NCI-H128 (cell line): ENCODE data around the gene ACAT2.
"Not testable (repeated sequence)": the region's sequence is repeated elsewhere in the genome, so short reads cannot be mapped to it uniquely, and the experiment has no call there.

Source experiments
- DNase-seq: peaks from one replicate; lab custom pipeline; 2025; ENCODE audit not compliant: unreplicated experiment; lab: John Stamatoyannopoulos, UW

ACAT2 gene

GRCh38 chr6:159761873-159762680 lies at the start of gene ACAT2:
Gene ACAT2, plus strand, starts transcription at chr6:159762045. Its CDS starts 43 bp downstream, at chr6:159762088.
- DNase-seq, result peak; percentile 84

DNA sequence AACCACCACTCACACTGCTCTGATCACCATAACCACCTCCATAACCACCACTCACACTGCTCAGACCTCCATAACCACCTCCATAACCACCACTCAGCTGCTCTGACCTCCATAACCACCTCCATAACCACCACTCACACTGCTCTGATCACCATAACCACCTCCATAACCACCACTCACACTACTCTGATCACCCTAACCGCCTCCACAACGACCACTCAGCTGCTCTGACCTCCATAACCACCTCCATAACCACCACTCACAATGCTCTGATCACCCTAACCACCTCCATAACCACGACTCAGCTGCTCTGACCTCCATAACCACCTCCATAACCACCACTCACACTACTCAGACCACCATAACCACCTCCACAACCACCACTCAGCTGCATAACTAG lies 49.5 kb upstream of the ACAT2 start:
- not testable (repeated sequence) for DNase-seq

GRCh38 chr6:159713984-159714383 lies 47.9 kb upstream of the ACAT2 start:
- no peak for DNase-seq

- DNase-seq, result no peak
These were observed 47.4 kb upstream of the ACAT2 start for GRCh38 chr6:159714404-159714803.

DNA sequence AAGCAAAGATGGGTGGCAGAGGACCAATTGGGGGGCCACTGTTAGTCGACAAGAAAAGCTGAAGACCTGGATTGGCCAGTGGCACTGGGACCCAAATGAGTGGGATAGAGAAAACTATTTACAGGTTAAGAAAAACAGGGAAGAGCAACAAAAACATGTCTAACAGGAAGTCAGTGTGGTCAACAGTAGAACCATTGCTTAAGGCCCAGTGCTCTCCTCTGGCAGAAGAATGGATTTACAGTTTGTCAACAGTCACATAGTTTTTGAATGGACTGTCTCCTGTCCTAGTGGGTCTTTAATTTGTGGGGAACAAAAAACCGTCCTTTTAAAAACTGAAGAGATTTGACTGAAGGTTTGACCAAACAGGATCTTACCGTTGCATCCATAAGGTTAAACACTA lies 46.7 kb upstream of the ACAT2 start:
- no peak for DNase-seq

DNA sequence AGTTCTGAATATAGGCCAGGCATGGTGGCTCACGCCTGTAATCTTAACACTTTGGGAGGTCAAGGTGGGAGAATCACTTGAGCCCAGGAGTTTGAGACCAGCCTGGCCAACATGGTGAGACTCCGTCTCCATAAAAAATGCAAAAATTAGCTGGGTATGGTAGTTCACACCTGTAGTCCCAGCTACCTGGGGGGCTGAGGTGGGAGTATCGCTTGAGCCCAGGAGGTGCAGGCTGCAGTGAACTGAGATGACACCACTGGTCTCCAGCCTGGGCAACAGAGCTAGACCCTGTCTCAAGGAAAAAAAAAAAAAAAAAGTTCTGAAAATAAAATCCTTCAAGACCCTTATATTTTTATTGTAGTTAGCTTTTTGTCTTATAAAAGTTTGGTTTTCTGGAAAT lies 46.2 kb upstream of the ACAT2 start:
- DNase-seq, result no peak

DNA sequence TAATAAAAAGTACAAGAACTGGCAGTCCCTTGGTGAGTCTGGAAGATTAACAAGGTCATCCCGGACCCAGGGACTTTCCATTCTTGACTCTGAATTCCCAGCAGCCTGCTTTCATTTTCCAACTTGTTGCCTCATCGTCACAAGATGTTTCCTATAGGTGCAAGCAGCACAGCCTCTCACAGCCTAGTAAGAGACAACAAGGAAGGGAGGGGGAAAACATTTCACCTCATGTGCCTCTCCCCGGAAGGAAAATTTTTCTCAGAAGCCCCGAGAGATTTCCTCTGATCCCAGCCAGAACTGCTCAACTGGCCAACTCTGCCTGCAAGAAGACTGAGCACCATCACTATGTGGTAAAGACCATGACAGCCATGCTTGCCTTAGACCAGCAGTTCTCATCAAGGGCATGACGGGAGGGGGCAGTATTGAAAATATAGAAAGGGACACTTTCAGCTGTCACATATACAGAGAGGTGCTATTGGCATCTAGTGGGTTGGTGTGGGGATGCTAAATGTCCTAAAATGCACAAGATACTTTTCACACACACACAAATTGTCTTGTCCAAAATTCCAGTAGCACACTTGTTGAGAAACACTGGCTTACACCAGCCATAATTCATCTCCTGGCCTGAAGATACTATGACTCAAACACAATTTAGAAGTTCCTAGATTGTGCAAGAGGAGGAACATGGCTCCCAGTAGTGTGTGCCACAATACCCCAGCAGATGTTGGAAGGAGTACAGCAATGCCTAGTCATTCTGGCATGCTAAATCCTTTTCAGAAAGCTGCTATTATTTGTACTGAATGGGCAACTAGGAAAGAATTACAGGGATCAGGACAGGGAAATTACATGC lies 45.4 kb upstream of the ACAT2 start:
- no peak for DNase-seq

DNA sequence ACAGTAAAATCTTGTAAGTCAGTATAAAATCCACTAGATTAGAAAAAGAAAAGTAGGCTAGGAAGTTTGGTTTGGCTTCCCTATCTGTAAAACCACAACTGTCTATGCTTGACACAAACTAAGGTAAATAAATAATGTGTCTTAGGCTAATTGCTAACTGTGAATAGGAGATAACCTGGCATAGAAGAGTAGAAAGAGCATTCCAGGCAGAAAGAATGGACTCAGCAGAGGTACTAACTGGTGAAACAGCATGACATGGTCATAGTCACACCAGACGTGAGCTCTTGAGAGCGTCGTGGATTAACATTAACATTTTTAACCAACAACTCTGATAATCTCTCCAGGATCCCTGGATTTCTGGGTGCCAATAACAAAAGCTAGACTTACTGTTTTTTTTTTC lies 43.2 kb upstream of the ACAT2 start:
- no peak for DNase-seq

- DNase-seq, result no peak
These were observed 42.6 kb upstream of the ACAT2 start for GRCh38 chr6:159719287-159719686.

DNA sequence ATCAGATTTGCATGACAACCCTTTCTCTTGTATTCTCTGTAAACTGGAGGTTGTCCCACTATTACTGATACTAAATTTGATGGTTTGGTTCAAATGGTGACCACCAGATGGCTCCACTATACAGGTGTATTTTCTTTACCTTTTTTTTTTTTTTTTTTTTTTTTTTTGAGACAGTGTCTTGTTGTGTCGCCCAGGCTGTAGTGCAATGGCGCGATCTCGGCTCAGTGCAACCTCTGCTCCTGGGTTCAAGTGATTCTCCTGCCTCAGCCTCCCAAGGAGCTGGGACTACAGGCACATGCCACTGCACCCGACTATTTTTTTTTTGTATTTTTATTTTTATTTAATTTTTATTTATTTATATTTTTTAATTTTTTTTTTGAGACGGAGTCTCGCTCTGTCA lies 41.1 kb upstream of the ACAT2 start:
- DNase-seq, result peak; percentile 7

- DNase-seq, result not testable (repeated sequence)
These were observed 39.9 kb upstream of the ACAT2 start for GRCh38 chr6:159721981-159722380.

GRCh38 chr6:159722655-159723054 lies 39.2 kb upstream of the ACAT2 start:
- no peak for DNase-seq

DNA sequence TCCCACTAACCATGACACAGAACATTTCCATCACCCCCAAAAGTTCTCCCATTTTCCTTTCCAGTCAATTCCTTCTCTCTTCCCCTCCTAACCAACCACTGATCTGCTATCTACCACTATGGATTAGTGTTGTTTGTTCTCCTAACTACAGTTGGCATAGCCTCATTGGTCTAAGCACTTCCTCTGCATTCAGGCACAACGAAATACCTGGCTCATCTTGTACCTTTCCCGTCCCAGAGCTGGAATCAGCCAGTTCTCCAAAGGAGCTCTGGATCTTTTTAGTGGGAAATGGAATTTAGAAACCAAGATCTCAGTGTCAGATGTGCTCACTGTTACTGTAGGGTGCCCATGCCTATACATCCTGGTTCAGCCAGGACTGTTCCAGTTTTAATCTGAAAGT lies 38.6 kb upstream of the ACAT2 start:
- DNase-seq, result no peak

GRCh38 chr6:159724778-159725177 lies 37.1 kb upstream of the ACAT2 start:
- DNase-seq, result no peak

GRCh38 chr6:159725208-159725607 lies 36.6 kb upstream of the ACAT2 start:
- DNase-seq, result not testable (repeated sequence)

DNA sequence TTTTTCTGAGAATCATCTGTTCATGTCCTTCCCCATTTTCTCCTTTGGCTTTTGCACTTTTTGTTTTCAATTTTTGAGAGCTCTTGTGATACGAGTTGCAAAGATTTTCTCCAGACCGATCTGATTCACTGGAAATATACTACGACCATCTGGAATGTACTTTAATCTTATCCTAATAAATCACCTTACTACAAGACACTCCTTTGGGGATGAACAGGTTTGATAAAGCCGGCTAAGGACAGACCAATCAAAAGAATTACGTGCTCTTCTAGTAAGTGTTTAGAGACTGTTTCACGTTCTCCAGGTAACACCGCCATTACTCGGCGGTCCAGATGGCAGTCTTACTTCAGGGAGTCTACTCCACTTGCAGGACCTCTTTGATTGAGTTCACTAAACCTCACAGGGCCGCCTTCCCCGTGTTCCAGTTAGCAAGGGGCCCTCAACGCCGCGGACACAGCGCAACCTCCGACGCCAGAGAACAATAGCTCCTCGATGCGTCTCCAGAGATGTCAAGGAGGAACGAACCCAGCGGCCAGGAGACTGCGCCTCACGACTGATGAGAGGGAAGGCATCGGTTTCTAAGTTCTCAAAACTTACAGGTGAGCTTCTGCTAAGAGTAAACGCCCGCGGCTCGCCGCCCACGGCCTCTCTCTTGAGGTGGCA lies 35.5 kb upstream of the ACAT2 start:
- peak; percentile 73 for DNase-seq

DNA sequence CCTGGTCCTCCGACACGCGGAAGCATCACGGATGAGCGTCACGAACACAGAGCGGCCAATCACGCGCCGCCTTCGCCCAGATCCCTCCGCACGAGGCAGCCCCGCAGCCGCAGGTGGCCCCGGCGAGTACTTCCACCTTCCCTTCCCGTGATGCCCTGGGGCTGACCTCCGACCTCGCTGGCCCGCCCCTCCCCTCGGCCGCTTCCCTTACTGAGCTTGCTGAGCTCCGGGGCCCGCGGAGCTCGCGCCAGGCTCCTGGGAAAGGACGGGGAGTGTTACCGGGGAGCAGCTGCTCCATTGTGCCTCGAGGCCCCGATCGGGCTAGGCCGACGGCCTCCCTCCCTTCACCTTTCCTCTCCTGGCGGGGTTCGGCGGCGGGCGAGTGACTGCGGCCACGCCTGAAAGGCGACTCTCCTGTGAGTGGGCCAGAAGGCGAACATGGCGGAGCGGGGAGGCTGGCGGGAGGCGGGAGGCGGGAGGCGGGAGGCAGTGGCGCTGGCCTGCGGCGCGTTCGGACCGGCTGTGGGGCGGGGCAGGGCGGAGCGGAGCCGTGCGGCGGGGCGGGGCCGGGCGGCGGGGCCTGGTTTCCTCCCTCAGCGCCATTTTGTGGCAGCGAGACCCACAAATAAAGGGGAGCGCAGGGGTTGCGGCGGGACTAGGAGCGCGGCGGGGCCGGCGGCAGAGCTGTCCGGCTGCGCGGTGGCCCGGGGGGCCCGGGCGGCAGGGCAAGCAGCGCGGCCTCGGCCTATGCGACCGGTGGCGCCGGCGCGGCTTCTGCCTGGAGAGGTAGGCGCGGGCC lies 34.7 kb upstream of the ACAT2 start, which contains the start of gene WTAP:
TSS of gene WTAP (plus strand) at position 589 of the 799 bp plus-strand sequence. CDS start 8,760 bp downstream, outside the sequence.
- peak; percentile 92 for DNase-seq

DNA sequence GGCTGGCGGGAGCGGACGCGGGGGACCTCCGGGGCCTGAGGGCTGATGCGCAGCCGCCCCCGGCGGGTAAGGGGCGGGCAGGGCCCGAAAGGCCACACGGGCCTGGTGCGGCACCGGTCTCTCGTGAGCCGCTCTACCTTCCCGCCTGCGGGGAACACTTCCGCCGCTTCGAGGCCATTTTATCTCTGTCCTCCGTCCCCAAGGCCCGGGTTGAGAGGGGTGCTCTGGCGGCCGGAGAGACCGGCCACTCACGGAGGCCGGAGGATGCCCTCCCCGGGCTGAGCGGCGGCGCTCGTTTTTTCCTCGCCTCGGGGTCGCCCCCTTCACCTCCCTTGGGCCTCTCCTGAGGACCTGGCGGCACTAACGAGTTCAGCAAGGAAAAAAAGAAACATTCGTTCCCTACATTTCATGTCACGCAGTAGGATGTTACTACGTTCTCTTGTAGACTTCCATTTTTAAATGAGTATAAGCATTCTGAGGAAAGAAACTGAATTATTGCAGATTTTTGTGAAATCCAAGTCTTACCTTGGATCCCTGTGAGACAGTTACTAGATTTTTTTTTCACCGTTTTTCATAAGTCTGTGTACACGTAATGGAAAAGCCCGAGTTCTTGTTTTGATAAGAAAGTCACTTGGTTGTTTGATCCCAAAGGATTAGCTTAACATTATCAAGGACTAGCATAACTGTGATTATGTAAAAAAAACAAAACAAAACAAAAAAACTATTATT lies 34.0 kb upstream of the ACAT2 start:
- no peak for DNase-seq

DNA sequence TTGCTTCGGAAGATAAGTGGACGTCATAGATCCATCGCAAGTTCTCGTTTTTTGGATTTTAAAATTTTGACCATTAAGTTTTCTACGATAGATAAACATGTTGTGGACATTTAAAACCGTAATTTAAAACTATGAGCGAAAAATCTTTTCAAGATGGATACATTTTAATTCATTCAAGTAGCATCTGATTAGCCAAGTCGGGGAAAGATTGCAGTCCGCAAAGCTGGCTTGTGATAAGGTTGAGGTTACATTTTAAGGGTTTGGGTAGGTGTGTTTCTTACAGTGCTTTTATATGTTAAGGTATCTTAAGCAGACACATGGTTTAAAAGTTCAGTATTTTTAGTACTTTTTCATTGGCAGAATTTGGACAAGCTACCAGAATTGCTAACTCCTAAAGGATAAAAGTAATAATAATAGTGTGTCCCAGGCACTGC lies 33.3 kb upstream of the ACAT2 start:
- no peak for DNase-seq
